KMS-11 (cell line): Measurements from ENCODE around the gene SLC35F2.

ENCODE experiments used
- H2AFZ ChIP-seq: fragments of 200-600 bp; sonication (generic); 2 replicates; pipeline ENCODE4 v1.6.1; 2016; ENCODE audit warnings: antibody characterized with exemption, mixed run types, low read depth
- H3K27ac ChIP-seq: fragments of 200-600 bp; sonication (generic); 2 replicates; pipeline ENCODE4 v1.6.1; 2016; ENCODE audit warnings: mild to moderate bottlenecking, mixed run types
- H3K27me3 ChIP-seq: fragments of 200-600 bp; sonication (generic); 2 replicates; pipeline ENCODE4 v1.6.1; 2017; ENCODE audit warnings: mild to moderate bottlenecking, low read depth, mixed run types, moderate library complexity; ENCODE audit not compliant: insufficient read depth
- H3K36me3 ChIP-seq: fragments of 200-600 bp; sonication (generic); 2 replicates; pipeline ENCODE4 v1.6.1; 2017; ENCODE audit warnings: mild to moderate bottlenecking, mixed run types; ENCODE audit not compliant: insufficient read depth
- H3K4me1 ChIP-seq: fragments of 200-600 bp; sonication (generic); 2 replicates; pipeline ENCODE4 v1.6.1; 2016; ENCODE audit warnings: mild to moderate bottlenecking, low read depth, mixed run types; ENCODE audit not compliant: poor library complexity, severe bottlenecking
- H3K4me2 ChIP-seq: fragments of 200-600 bp; sonication (generic); 2 replicates; pipeline ENCODE4 v1.7.0; 2016; ENCODE audit warnings: mild to moderate bottlenecking, mixed run types
- H3K4me3 ChIP-seq: fragments of 200-600 bp; sonication (generic); IDR thresholded peaks from 2 replicates; pipeline ENCODE4 v1.6.1; 2017; ENCODE audit warnings: low read depth, low read length, mixed read lengths; ENCODE audit not compliant: insufficient read depth
- H3K79me2 ChIP-seq: fragments of 200-600 bp; sonication (generic); 2 replicates; pipeline ENCODE4 v1.6.1; 2016; ENCODE audit warnings: low read depth, mixed run types; ENCODE audit not compliant: insufficient read depth
- H3K9ac ChIP-seq: fragments of 200-600 bp; sonication (generic); 2 replicates; pipeline ENCODE4 v1.6.1; 2016; ENCODE audit warnings: mild to moderate bottlenecking, mixed run types
- H4K20me1 ChIP-seq: fragments of 200-600 bp; sonication (generic); 2 replicates; pipeline ENCODE4 v1.6.1; 2016; ENCODE audit warnings: mild to moderate bottlenecking, mixed run types; ENCODE audit not compliant: insufficient read depth
- TF ChIP-seq, protein P1 (sequence below): fragments of 200-600 bp; sonication (generic); conservative IDR thresholded peaks from 2 replicates; pipeline ENCODE4 v1.6.1; 2017; ENCODE audit warnings: low read depth, mild to moderate bottlenecking, antibody characterized with exemption, low read length, moderate library complexity, mixed read lengths

SLC35F2 gene

DNA sequence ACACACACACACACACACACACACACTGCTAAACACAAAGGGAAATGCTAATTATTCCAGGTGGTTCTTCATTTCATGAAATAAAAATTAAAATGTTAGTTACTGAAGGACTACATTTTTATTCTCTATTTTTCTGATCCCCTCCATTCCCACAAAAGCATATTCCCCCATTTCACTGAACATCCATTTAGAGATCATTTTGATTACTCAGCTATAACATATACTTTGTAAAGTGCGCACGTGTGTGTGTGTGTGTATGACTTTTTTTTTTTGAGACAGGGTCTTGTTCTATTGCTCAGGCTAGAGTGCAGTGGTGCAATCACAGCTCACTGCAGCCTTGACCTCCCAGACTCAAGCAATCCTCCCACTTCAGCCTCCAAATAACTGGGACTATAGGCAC lies 42.6 kb downstream of the SLC35F2 start:
- H3K4me1 ChIP-seq, result no peaks in the 10 kb centered on the region
- no peak overlapping the region for H3K4me2 ChIP-seq
- no peak overlapping the region for H3K4me3 ChIP-seq
- no peaks in the 10 kb centered on the region for H3K36me3 ChIP-seq
- H3K79me2 ChIP-seq, result peaks cover 12% of the 10 kb centered on the region; the same call in 1 of the 2 replicates
- H3K27me3 ChIP-seq, result no peaks in the 10 kb centered on the region
- H2AFZ ChIP-seq, result no peak overlapping the region
- no peaks in the 10 kb centered on the region for H4K20me1 ChIP-seq
- H3K9ac ChIP-seq, result no peak overlapping the region
- H3K27ac ChIP-seq, result no peak overlapping the region
- TF ChIP-seq, protein P1, sequence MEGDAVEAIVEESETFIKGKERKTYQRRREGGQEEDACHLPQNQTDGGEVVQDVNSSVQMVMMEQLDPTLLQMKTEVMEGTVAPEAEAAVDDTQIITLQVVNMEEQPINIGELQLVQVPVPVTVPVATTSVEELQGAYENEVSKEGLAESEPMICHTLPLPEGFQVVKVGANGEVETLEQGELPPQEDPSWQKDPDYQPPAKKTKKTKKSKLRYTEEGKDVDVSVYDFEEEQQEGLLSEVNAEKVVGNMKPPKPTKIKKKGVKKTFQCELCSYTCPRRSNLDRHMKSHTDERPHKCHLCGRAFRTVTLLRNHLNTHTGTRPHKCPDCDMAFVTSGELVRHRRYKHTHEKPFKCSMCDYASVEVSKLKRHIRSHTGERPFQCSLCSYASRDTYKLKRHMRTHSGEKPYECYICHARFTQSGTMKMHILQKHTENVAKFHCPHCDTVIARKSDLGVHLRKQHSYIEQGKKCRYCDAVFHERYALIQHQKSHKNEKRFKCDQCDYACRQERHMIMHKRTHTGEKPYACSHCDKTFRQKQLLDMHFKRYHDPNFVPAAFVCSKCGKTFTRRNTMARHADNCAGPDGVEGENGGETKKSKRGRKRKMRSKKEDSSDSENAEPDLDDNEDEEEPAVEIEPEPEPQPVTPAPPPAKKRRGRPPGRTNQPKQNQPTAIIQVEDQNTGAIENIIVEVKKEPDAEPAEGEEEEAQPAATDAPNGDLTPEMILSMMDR, result no peak

DNA sequence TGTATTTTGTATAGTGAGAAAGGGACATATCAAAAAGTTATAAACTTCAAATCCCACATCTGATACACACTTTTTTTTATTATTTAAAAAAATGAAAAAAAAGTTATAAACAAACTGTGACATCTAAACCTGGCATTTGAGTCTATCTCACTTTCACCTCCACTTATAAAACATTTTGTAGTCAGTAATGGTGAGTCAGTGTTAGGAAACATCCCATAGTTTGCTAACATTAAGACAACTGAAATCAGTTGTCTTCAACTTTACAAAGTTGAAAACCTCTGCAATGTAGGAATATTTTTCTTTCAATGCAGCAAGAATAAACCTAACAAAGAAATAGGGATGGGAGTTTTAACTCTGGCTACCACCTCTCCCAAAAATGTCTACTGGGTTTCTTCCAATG lies 47.7 kb downstream of the SLC35F2 start:
- H3K4me3 ChIP-seq, result no peak overlapping the region
- H3K4me2 ChIP-seq, result no peak overlapping the region
- no peak overlapping the region for H3K27ac ChIP-seq
- no peak overlapping the region for H3K9ac ChIP-seq
- H3K27me3 ChIP-seq, result no peaks in the 10 kb centered on the region
- no peaks in the 10 kb centered on the region for H4K20me1 ChIP-seq
- no peak overlapping the region for H2AFZ ChIP-seq
- TF ChIP-seq, protein P1, result no peak
- no peaks in the 10 kb centered on the region for H3K4me1 ChIP-seq
- H3K36me3 ChIP-seq, result no peaks in the 10 kb centered on the region
- no peaks in the 10 kb centered on the region for H3K79me2 ChIP-seq

DNA sequence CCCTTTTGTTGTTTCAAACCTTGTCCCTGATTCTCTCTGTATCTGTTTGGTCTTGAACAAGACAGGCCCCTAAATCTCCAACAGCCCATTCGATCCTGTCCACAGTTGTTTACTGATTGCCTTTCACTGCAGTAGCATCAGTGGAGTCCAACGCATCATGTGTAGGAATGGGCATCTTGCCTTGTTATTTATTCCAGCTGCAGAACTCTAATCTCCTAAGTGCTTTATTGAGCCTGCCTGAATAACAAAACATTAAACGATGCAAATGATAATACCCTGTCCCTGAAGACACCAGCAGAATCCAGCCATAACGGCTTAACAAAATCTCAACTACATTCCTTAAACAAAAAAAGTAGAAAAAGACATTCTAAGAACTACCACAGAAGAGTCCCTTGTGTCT lies 50.1 kb downstream of the SLC35F2 start:
- Histone ChIP-seq H3K4me3 (no peak overlapping the region), H3K27me3 (no peaks in the 10 kb centered on the region), H4K20me1 (no peaks in the 10 kb centered on the region), H2AFZ (no peak overlapping the region), H3K4me2 (no peak overlapping the region), H3K27ac (no peak overlapping the region), H3K36me3 (no peaks in the 10 kb centered on the region), H3K4me1 (no peaks in the 10 kb centered on the region), H3K79me2 (no peaks in the 10 kb centered on the region), H3K9ac (no peak overlapping the region)
- TF ChIP-seq, protein P1, result no peak

DNA sequence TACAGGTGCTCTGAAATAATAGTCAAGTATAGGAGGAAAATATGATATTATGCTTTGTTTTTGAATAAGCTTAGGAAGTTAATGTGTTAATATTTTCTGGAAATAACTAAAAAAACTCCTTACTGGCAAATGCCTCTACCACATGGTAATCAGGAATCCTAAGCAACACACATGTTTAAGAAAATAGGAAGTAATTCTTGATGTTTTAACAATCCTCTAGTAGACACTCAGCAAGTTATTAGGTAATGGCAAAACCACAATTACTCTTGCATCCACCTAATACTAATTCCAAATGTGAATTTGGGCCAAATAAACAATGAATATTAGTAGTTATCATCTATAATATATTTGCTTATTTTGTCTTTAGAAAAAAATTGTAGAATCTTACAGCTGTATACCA lies 53.6 kb downstream of the SLC35F2 start:
- no peak overlapping the region for H3K27ac ChIP-seq
- no peak overlapping the region for H3K4me3 ChIP-seq
- no peaks in the 10 kb centered on the region for H3K4me1 ChIP-seq
- no peaks in the 10 kb centered on the region for H3K36me3 ChIP-seq
- no peak overlapping the region for H3K4me2 ChIP-seq
- H3K79me2 ChIP-seq, result no peaks in the 10 kb centered on the region
- no peak overlapping the region for H2AFZ ChIP-seq
- H4K20me1 ChIP-seq, result no peaks in the 10 kb centered on the region
- TF ChIP-seq, protein P1, result no peak
- no peak overlapping the region for H3K9ac ChIP-seq
- H3K27me3 ChIP-seq, result no peaks in the 10 kb centered on the region
